HepG2 (cell line): ENCODE data around the gene MSMP. TPM values are rescaled to one million over a fixed set of nuclear protein-coding genes. Genes with fewer than 3 reads are reported as not detected.

Source experiments
- ATF2 ChIP-seq: sonication (generic); formaldehyde crosslinking; IDR thresholded peaks from 2 replicates; pipeline ENCODE4 v1.4.0; 2020; ENCODE audit warnings: missing genetic modification reagents
- CREB1 ChIP-seq, 2 experiments: fragments of 450-650 bp in 1 of 2; IDR thresholded peaks; 2 replicates each; pipeline ENCODE4 v1.6.1; 2016 to 2017; ENCODE audit warnings: control low read depth in 1 of 2, mild to moderate bottlenecking in 1 of 2, missing compliant biosample characterization in 1 of 2, missing genetic modification characterization in 1 of 2
- DNMT1 ChIP-seq: sonication (generic); formaldehyde crosslinking; IDR thresholded peaks from 2 replicates; pipeline ENCODE4 v1.5.1; 2020; ENCODE audit warnings: mild to moderate bottlenecking, missing genetic modification reagents
- NFE2 ChIP-seq: sonication (generic); formaldehyde crosslinking; IDR thresholded peaks from 2 replicates; pipeline ENCODE4 v1.4.0; 2020; ENCODE audit warnings: missing genetic modification reagents
- NR2F1 ChIP-seq, 2 experiments: fragments of 450-650 bp in 1 of 2; formaldehyde crosslinking in 1 of 2; IDR thresholded peaks; 2 replicates each; pipeline versions ENCODE4 v1.5.0 to v1.6.1; 2016 to 2020; ENCODE audit warnings: mild to moderate bottlenecking in 1 of 2, missing compliant biosample characterization in 1 of 2, missing genetic modification reagents in 1 of 2, moderate library complexity in 1 of 2
- PHF20 ChIP-seq: sonication (generic); formaldehyde crosslinking; IDR thresholded peaks from 2 replicates; pipeline ENCODE4 v1.5.0; 2020; ENCODE audit warnings: mild to moderate bottlenecking, missing genetic modification reagents
- SIX1 ChIP-seq: sonication (generic); formaldehyde crosslinking; IDR thresholded peaks from 2 replicates; pipeline ENCODE4 v1.4.0; 2020; ENCODE audit warnings: missing genetic modification reagents, borderline replicate concordance
- TAF15 ChIP-seq: fragments of 200-400 bp; formaldehyde crosslinking; IDR thresholded peaks from one replicate; pipeline ENCODE4 v1.6.1; 2018; ENCODE audit warnings: mild to moderate bottlenecking, low read depth, low read length; ENCODE audit not compliant: poor library complexity, severe bottlenecking
- TBX3 ChIP-seq: fragments of 450-650 bp; IDR thresholded peaks from 2 replicates; pipeline ENCODE4 v1.6.1; 2017; ENCODE audit warnings: antibody characterized with exemption, mild to moderate bottlenecking, inconsistent platforms, borderline replicate concordance
- USF2 ChIP-seq, 2 experiments: sonication (generic) in 1 of 2; formaldehyde crosslinking in 1 of 2; IDR thresholded peaks; 2 replicates each; pipeline versions ENCODE4 v1.5.1 to v1.6.1; 2011 to 2020; ENCODE audit warnings: borderline replicate concordance in 1 of 2, low read depth in 1 of 2, low read length in 1 of 2, mild to moderate bottlenecking in 1 of 2, missing genetic modification reagents in 1 of 2, moderate library complexity in 1 of 2
- ZNF256 ChIP-seq: sonication (generic); formaldehyde crosslinking; conservative IDR thresholded peaks from 2 replicates; pipeline ENCODE4 v1.4.0; 2020; ENCODE audit warnings: missing genetic modification reagents
- ZNF615 ChIP-seq: sonication (generic); formaldehyde crosslinking; IDR thresholded peaks from 2 replicates; pipeline ENCODE4 v1.5.0; 2020; ENCODE audit warnings: mild to moderate bottlenecking, missing genetic modification reagents, borderline replicate concordance
- ZNF646 ChIP-seq: sonication (generic); formaldehyde crosslinking; IDR thresholded peaks from 2 replicates; pipeline ENCODE4 v1.9.0; 2021; ENCODE audit warnings: mild to moderate bottlenecking, missing genetic modification reagents
- polyA plus RNA-seq, 8 experiments: library from polyadenylated mRNA; depleted of rRNA in 3 of 8; stranded (reverse) in 7 of 8; unstranded in 1 of 8; fragments of >200 nt; fragmentation: Illumina TruSeq in 4 of 8; extraction: Trizol in 4 of 8; gene quantifications; 2 replicates each; pipeline versions ENCODE4 v1.2.1 to v1.2.3, GENCODE V29; 2011 to 2016; ENCODE audit warnings: low read depth in 4 of 8, missing spikeins in 1 of 8, mixed read lengths in 1 of 8; ENCODE audit not compliant: insufficient read depth in 1 of 8
- total RNA-seq, 5 experiments: library from RNA; depleted of rRNA; stranded (reverse); fragments of >200 nt; fragmentation: Illumina TruSeq; extraction: Trizol; gene quantifications; 2 replicates each; pipeline ENCODE4 v1.2.3, GENCODE V29; 2016; ENCODE audit warnings: low read depth in 1 of 5
- TF ChIP-seq, protein P1 (sequence below): sonication (generic); formaldehyde crosslinking; IDR thresholded peaks from 2 replicates; pipeline ENCODE4 v1.8.1; 2022; ENCODE audit warnings: low read depth, mild to moderate bottlenecking, missing genetic modification reagents

The MSMP gene
- total and polyA plus RNA-seq, 2 of the 13 experiments (the other 11 are each of a cell fraction or from before 2014, with no cell fraction given) = 0.24 to 0.46 TPM

- TF ChIP-seq CREB1 (IDR thresholded peaks at IDR 0.05) (0 out of 2 replicates have a peak, but pooled peaks have one; percentile 18), CREB1 (CRISPR knock-in tag; IDR thresholded peaks at IDR 0.05) (no peak), NFE2 (CRISPR knock-in tag) (peak; percentile 39; the same call in 1 of the 2 replicates), ZNF615 (CRISPR knock-in tag) (no peak), ZNF646 (CRISPR knock-in tag) (no peak), PHF20 (CRISPR knock-in tag) (no peak), SIX1 (CRISPR knock-in tag) (no peak), TAF15 (no peak), TBX3 (no peak), USF2 (IDR thresholded peaks at IDR 0.05; ENCODE audit: low read depth, low read length) (peak; percentile 27; the same call in 1 of the 2 replicates), USF2 (CRISPR knock-in tag; IDR thresholded peaks at IDR 0.05; ENCODE audit: borderline replicate concordance) (no peak), ZNF256 (CRISPR knock-in tag) (no peak), DNMT1 (no peak), NR2F1 (CRISPR knock-in tag; IDR thresholded peaks at IDR 0.05) (no peak), ATF2 (CRISPR knock-in tag) (no peak)
- TF ChIP-seq, protein P1, sequence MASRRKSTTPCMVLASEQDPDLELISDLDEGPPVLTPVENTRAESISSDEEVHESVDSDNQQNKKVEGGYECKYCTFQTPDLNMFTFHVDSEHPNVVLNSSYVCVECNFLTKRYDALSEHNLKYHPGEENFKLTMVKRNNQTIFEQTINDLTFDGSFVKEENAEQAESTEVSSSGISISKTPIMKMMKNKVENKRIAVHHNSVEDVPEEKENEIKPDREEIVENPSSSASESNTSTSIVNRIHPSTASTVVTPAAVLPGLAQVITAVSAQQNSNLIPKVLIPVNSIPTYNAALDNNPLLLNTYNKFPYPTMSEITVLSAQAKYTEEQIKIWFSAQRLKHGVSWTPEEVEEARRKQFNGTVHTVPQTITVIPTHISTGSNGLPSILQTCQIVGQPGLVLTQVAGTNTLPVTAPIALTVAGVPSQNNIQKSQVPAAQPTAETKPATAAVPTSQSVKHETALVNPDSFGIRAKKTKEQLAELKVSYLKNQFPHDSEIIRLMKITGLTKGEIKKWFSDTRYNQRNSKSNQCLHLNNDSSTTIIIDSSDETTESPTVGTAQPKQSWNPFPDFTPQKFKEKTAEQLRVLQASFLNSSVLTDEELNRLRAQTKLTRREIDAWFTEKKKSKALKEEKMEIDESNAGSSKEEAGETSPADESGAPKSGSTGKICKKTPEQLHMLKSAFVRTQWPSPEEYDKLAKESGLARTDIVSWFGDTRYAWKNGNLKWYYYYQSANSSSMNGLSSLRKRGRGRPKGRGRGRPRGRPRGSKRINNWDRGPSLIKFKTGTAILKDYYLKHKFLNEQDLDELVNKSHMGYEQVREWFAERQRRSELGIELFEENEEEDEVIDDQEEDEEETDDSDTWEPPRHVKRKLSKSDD (CRISPR knock-in tag) = no peak
Measured at GRCh38 chr9:35798658-35799374, 44.7 kb upstream of the MSMP start (continued).
